ENCODE data around the gene SPRY1. TPM values are rescaled to one million over a fixed set of nuclear protein-coding genes. Genes with fewer than 3 reads are reported as not detected.

The SPRY1 gene, protein sequence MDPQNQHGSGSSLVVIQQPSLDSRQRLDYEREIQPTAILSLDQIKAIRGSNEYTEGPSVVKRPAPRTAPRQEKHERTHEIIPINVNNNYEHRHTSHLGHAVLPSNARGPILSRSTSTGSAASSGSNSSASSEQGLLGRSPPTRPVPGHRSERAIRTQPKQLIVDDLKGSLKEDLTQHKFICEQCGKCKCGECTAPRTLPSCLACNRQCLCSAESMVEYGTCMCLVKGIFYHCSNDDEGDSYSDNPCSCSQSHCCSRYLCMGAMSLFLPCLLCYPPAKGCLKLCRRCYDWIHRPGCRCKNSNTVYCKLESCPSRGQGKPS
- 100 to 1,000 TPM; 101 to 195 (median 169) TPM for total RNA-seq

DNA sequence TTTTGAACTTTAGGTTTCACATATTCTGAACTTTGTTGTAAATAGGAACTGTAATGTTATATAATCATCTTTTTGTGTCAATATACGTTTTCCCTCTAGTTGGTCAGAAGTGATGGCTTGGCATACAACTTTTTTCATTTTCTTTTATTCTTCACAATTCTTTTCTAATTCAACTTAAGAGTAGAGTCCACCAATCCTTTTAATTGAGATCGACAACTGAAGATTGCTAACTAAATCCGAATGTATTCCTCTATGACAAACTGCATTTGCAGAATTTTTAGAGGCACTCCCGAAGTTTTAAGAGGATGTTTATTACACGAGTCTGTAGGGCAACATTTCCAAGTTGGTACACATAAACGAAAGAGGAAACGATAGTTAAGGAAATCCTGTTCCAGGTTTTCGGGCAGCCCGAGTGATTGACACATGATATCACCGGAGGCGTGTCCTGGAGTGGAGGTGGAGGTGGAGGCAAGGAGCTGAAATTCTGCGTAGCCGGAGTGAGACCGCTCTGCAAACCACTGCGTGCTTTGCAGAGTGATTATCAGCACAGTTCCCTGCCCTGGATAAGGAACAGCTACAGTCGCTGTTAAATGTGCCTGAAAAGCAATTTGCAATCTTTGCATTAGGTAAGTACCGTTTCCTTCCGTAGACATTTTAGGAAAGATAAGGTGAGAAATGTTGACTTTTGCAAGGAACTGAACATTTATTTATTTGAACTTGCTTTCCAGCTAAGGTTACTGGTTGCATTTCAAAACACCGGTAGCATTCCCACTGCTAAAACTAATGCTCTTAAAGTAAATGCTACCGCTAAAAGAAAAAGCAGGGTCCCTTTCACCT is at the start of gene SPRY1:
Gene SPRY1 (plus strand): TSS at position 489 of the 837 bp plus-strand sequence. CDS start 4,797 bp downstream, outside the sequence.
- Histone ChIP-seq H3K4me3 (peak within 1 kb of the TSS; percentile 66 to 85 (median 70)), H3K36me3 (peaks cover 0 to 2% (median 0%) of the 10 kb centered on the region in 3 donors), H3K27me3 (no peaks in the 10 kb centered on the region), H3K4me1 (peaks cover 0 to 1% (median 0%) of the 10 kb centered on the region in 4 donors), H3K27ac (peak within 1 kb of the TSS; percentile 10 to 91 (median 87)), H3K9me3 (no peaks in the 10 kb centered on the region)
- peak; percentile 73 to 87 for DNase-seq (ENCODE audit: low spot score in 2 of 2)
- peak; percentile 47 to 58 for TF ChIP-seq POLR2A (IDR thresholded peaks at IDR 0.05)
- TF ChIP-seq, protein P1, sequence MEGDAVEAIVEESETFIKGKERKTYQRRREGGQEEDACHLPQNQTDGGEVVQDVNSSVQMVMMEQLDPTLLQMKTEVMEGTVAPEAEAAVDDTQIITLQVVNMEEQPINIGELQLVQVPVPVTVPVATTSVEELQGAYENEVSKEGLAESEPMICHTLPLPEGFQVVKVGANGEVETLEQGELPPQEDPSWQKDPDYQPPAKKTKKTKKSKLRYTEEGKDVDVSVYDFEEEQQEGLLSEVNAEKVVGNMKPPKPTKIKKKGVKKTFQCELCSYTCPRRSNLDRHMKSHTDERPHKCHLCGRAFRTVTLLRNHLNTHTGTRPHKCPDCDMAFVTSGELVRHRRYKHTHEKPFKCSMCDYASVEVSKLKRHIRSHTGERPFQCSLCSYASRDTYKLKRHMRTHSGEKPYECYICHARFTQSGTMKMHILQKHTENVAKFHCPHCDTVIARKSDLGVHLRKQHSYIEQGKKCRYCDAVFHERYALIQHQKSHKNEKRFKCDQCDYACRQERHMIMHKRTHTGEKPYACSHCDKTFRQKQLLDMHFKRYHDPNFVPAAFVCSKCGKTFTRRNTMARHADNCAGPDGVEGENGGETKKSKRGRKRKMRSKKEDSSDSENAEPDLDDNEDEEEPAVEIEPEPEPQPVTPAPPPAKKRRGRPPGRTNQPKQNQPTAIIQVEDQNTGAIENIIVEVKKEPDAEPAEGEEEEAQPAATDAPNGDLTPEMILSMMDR (IDR thresholded peaks at IDR 0.05), result no peak
- TF ChIP-seq EP300 (IDR thresholded peaks at IDR 0.05), result peak in 1 of 2 donors; percentile 86
- WGBS, 2 donors, result 2 to 3% methylated on average over 20 of the region's 20 CpGs

GRCh38 chr4:123346951-123347350 is 49.6 kb upstream of the SPRY1 start:
- no peak for DNase-seq (ENCODE audit: low spot score in 2 of 2)
- no peaks in the 10 kb centered on the region for H3K27me3 ChIP-seq
- H3K4me3 ChIP-seq, result no peak overlapping the region
- 90 to 94% methylated on average over 5 of the region's 5 CpGs for WGBS, 2 donors
- H3K4me1 ChIP-seq, result peaks cover 0 to 7% (median 0%) of the 10 kb centered on the region in 4 donors
- no peaks in the 10 kb centered on the region for H3K36me3 ChIP-seq
- no peaks in the 10 kb centered on the region for H3K9me3 ChIP-seq
- TF ChIP-seq POLR2A (IDR thresholded peaks at IDR 0.05) (no peak), EP300 (IDR thresholded peaks at IDR 0.05) (no peak)
- TF ChIP-seq, protein P1 (IDR thresholded peaks at IDR 0.05), result no peak
- H3K27ac ChIP-seq, result no peak overlapping the region

DNA sequence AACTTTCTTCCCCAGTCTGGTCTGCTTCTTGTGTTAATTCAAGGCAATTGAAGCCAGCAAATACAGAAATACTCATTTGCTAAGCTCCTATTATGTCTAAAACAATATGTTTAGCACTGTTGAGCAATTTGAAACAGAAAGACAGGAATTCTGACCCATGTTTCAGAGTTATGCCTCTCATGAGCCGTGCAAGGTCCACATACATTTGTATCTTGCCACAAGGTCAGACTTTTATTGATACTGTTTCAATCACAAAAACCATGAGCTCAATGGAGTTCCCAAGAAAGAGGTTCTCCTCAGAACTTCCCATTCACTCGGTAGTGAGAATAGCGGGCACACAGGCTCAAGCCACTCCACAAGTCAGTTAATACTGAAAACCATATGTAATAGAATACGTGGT is 47.6 kb upstream of the SPRY1 start:
- 94 to 96% methylated on average over 4 of the region's 4 CpGs for WGBS, 2 donors
- DNase-seq (ENCODE audit: low spot score in 2 of 2), result no peak
- H3K4me3 ChIP-seq, result no peak overlapping the region

DNA sequence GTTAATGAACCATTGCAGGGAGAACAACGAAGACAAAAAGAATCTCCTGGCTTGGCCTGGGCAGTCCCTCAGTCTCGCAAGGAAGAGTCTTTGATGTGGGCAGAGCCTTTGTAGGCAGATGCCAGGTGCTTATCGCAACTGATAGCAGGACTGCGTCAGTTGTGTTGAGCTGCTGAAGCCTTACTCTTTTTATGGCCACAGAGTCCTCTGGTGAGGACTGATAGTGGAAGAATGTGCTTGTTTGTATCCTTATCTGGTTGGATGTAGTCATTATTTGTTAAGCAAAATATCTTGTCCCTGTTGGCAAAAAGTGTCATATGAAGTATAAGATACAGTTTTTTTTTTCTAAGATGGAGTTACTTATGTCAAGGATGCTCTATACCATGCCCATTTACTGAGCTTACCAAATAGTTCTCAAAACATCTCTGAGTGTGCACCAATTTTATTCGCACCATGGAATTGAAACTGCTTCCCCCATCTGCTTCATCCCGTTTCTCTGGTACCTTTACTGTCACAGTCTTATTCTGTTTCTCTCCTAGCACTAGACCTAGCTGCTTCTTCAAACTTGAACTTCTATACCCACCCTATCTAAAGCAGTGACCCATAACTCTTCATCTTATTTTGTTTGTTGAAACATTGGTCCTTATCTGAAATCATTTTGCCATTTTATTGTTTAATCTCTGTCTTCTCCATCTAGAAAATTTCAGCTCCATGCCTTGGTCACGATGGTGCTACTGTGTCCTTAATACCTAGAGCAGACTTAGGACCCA is 47.0 kb upstream of the SPRY1 start:
- Histone ChIP-seq H3K9me3 (no peaks in the 10 kb centered on the region), H3K27me3 (no peaks in the 10 kb centered on the region), H3K4me1 (peaks cover 0 to 11% (median 0%) of the 10 kb centered on the region in 4 donors), H3K27ac (no peak overlapping the region), H3K36me3 (no peaks in the 10 kb centered on the region), H3K4me3 (no peak overlapping the region)
- WGBS, 2 donors, result 85% methylated on average over 7 of the region's 7 CpGs
- no peak for TF ChIP-seq POLR2A (IDR thresholded peaks at IDR 0.05)
- TF ChIP-seq, protein P1 (IDR thresholded peaks at IDR 0.05), result no peak
- no peak for TF ChIP-seq EP300 (IDR thresholded peaks at IDR 0.05)
- DNase-seq (ENCODE audit: low spot score in 2 of 2), result no peak

More for the DNA sequence above, 47.6 kb upstream of the SPRY1 start:
- Histone ChIP-seq H3K36me3 (no peaks in the 10 kb centered on the region), H3K9me3 (no peaks in the 10 kb centered on the region), H3K27ac (no peak overlapping the region), H3K27me3 (no peaks in the 10 kb centered on the region), H3K4me1 (peaks cover 0 to 11% (median 0%) of the 10 kb centered on the region in 4 donors)
- TF ChIP-seq EP300 (IDR thresholded peaks at IDR 0.05), result no peak
- TF ChIP-seq, protein P1 (IDR thresholded peaks at IDR 0.05), result no peak
- no peak for TF ChIP-seq POLR2A (IDR thresholded peaks at IDR 0.05)

Data from tibial nerve (tissue), 4 donors.